Neural progenitor cell (in vitro differentiated cells): ENCODE measurements around the gene CLK4.

Experiments
- CTCF ChIP-seq: fragments of 200-600 bp; sonication (generic); IDR thresholded peaks from 2 replicates; pipeline ENCODE4 v1.5.1; 2017; ENCODE audit warnings: antibody characterized with exemption, mild to moderate bottlenecking
- EZH2 ChIP-seq: fragments of 200-600 bp; sonication (generic); IDR thresholded peaks from 2 replicates; pipeline ENCODE4 v1.6.1; 2017; ENCODE audit warnings: antibody characterized with exemption, mild to moderate bottlenecking, moderate library complexity
- EZH2phosphoT487 ChIP-seq: fragments of 200-600 bp; sonication (generic); IDR thresholded peaks from 2 replicates; pipeline ENCODE4 v1.6.1; 2017; ENCODE audit warnings: antibody characterized with exemption

- TF ChIP-seq CTCF = no peak
- TF ChIP-seq EZH2 = no peak
- no peak for TF ChIP-seq EZH2phosphoT487
Observed at GRCh38 chr5:178632285-178632684, 5.4 kb upstream of the CLK4 start.
